HG03039 (cell line): ENCODE data around the gene COA6.
"Not testable (repeated sequence)": the region's sequence is repeated elsewhere in the genome, so short reads cannot be mapped to it uniquely, and the experiment has no call there.

Experiments
- ATAC-seq: cut with Tn5 transposase; IDR thresholded peaks from one replicate; pipeline ENCODE4 v1.9.1; 2021; ENCODE audit warnings: mild to moderate bottlenecking, moderate library complexity; ENCODE audit not compliant: unreplicated experiment

COA6 gene

DNA sequence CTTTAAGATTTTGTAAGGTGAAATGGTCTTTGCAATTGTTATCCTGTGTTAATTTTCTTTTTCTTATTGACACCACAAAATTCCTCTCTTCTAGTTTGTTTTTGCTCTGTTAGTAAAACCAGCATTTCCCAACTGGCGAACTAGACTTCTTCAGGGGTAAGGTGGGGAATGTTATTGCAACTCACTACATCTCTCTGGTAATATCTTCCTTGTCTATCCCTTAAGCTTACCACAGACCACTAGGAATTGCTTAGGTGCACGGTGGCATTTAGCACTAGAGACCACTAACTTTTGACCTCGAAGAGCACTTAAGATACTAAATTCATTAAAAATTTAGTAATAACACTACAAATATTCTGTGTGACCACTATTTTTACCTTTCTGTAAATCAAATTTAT lies 4.2 kb upstream of the COA6 start:
- ATAC-seq = no peak

GRCh38 chr1:234369784-234370183 lies 3.5 kb upstream of the COA6 start:
- ATAC-seq = no peak

- no peak for ATAC-seq
Measured at GRCh38 chr1:234371414-234371813, 1.8 kb upstream of the COA6 start.

DNA sequence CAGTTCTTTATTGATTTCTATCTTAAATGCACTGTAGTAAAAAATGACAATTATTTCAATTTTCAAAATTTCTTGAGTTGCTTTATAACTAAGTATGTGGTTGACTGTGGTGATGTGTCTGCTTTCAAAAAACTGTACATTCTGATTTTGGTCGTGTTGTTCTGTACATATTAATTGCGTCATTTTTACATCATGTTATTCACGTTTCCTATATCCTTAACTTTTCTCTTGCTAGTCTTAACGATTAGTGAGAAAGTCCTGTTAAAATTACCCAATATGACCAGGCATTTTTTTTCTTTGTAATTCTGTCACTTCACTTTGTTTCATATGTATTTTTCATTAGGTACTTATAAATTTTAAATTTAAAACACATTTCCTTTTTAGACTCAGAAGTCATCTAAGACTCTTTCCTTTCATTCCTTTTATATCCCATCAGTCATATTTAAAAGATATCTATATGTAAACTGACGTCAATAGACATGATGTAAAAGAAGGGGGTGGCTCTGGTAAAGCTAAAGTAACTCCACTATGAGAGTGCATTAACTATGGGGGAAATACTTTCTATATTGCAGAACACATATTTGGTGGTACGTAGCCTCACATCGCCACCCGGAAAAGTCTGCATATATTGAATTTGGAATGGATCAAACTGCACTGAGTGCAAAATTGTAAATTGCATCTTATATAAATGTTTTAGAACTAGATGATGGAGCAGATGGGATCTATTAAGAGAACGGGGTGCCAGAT lies 1.1 kb upstream of the COA6 start:
- no peak for ATAC-seq

DNA sequence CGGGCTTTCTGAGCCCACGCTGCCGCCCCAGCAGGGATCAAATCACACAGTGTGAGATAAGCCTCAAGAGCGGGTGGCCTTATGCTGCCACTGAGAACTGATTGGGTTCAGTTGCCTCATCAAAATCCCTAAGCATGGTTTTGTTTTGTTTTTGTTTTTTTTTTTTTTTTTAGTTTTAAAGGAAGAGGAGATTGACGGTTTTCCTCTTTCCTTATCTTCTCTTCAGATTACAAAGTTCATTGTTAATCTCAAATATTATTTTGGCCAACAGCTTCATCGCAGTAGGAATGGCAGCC lies 651 bp downstream of the COA6 start:
- ATAC-seq = no peak

- ATAC-seq = no peak
Measured at GRCh38 chr1:234375672-234376071, 2.4 kb downstream of the COA6 start.

DNA sequence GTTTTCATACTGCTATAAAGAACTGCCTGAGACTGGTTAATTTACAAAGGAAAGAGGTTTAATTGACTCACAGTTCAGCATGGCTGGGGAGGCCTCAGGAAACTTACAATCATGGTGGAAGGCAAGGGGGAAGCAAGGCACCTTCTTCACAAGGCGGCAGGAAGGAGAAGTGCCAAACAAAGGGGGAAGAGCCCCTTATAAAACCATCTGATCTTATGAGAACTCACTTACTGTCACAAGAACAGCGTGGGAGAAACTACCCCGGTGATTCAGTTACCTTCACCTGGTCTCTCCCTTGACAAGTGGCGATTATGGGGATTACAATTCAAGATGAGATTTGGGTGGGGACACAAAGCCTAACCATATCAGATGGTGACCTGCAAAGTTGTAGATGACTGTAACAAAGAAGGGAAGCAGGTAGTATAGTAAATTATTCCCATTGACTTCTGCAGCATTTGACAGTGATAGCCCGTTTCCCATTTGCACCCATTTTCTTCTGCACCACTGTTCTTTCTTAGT lies 6.4 kb downstream of the COA6 start:
- not testable (repeated sequence) for ATAC-seq

- ATAC-seq = no peak
Measured at GRCh38 chr1:234381699-234382555, 8.7 kb downstream of the COA6 start.

DNA sequence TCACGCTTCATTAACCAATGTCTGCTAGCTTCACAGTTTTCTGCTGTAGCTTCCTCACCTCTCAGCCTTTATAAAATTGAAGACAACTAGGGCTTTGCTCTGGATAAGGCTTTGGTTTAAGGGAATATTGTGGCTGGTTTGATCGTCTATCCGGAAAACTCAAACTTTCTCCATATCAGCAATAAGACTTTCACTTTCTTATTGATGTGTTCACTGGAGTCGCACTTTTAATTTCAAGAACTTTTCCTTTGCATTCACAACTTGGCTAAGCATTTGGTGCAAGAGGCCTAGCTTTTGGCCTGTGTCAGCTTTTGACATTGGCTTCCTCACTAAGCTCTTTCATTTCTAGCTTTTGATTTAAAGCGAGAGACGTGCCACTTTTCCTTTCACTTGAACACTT lies 12.9 kb downstream of the COA6 start:
- ATAC-seq = no peak

GRCh38 chr1:234388094-234388493 lies 14.8 kb downstream of the COA6 start:
- ATAC-seq = no peak

GRCh38 chr1:234393190-234393589 lies 19.9 kb downstream of the COA6 start:
- ATAC-seq = no peak

DNA sequence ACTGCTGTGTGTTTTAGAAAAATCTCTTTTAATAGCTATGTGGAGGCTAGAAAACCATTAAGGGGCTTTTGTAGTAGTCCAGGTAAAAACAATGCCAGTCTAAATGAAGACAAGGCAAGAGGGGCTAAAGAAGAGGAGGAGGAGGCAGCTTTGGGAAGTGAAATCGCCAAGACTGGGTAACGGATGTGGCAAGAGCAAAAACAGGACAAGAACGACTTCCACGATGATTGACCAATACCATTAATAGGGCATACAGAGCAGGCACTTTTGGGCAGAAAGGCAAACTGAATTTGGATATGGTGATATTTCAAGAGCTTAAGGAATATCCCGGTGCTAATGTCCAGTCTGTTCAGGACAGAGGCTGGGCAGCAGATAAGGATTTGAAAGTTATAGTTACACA lies 22.0 kb downstream of the COA6 start:
- no peak for ATAC-seq

DNA sequence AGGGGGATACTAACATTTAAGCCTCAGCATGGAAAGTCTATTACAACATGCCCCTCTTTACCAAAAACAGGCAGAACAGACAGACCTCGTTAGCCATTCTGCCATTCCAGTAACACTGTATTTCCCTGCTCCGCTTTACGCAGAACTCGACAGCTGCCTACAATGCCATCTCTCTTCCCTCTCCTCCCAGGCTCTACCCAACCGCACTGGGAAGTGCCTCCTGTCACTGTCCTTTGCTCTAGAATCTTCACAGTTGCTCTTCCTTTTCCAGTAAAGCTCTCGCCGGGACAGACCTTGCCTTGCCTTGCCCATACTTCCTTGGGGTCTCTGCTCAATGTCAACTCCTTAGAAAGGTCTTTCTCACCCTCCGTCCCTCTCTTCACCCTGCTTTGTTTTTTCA lies 22.8 kb downstream of the COA6 start:
- ATAC-seq = no peak

DNA sequence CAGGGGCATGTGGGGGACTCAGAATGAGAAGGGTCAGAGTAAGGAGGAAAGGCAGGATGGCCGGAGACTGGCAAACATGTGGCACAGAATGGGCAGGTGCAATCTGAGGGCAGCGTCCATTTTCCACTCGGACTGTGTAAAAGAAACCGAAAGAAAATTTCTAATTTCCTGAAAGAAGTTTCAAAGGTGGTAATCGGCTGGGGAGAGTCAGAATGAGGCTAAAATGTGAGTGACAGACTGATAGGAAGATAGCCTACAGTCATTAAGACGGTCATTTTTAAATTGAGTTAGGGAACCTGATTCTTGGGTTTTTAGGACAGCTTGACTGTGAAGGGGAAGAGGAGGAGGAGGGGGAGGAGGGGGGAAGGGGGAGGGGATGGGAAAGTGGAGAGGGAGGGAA lies 23.6 kb downstream of the COA6 start:
- no peak for ATAC-seq

DNA sequence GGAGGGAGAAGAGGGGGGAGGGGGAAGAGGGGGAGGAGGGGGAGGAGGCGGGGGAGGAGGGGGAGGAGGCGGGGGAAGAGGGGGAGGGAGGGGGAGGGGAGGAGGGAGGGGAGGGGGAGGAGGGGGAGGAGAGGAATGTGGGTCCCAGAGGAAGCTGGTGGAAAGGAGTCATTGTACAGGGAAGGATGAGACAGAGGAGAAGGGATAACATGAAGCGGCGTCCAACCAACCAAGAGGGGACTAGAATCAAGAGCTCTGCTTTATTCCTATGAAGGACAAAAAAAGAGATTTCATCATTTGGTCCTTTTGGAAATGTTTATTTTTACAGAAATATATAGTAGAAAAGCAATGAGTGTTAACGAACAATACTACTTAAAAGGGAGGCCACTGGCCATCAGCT lies 24.5 kb downstream of the COA6 start:
- ATAC-seq = no peak

DNA sequence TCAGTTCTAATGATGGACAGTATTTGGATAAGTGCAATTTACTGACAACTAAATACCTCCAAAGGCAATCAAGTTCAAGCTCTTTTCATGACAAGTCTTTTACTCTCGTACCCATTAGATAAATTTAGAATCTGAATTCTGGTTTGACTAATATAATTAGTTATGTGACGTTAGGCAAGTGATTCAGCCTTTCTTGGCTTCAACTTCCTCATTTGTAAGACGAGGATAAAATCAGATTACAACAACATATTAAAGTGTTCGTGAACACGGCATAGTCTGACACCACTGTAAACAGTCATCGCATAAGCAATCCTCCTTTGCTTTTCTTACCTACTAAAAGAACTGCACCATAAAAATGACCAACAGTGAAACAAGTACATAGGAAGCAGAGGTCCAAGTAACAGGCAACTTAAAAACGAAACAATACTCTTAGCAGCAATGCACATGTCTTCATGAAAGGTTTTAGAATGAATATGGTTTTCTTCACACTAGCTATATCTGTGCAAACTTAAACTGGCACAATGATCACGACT lies 25.7 kb downstream of the COA6 start:
- ATAC-seq = peak; percentile 54

- ATAC-seq = not testable (repeated sequence)
Measured at GRCh38 chr1:234399515-234399914, 26.3 kb downstream of the COA6 start.

DNA sequence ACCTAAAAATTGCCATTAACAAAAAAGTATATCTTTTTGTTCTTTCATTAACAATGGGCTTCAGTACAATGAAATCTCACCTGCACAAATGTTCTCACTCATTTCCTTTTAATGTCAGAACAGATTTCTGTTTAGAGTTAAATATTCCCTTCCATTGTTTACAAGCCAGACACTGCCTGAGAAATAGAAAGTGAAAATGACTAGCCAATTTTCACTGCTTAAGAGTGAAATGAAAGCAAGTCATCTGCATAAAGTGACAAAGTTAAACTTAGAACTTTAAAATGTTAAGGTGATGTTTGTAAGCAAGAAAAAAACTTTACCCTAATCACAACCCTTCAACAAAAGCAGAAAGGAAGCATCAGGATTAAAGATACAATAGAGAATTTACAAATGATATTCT lies 27.5 kb downstream of the COA6 start:
- peak; percentile 48 for ATAC-seq

GRCh38 chr1:234401658-234402057 lies 28.4 kb downstream of the COA6 start:
- ATAC-seq = no peak

DNA sequence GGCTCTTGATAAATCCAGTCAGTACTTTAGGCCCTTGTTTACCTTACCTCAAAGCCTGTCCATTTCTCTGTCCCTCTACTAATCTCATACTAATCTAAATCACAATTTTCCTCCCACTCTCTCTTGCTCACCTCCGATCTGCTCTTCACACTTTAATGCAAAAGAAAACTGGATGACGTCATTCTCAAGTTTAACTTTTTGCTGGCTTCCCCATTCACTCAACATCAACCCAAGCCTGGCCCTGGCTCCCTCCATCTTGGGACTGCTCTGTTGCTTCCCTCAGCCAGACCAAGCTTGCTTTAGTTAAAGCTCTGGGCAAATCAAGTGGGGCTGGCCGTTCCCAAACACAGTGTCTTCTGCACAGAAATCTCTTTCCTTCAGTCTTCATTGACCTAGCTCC lies 29.7 kb downstream of the COA6 start:
- no peak for ATAC-seq

DNA sequence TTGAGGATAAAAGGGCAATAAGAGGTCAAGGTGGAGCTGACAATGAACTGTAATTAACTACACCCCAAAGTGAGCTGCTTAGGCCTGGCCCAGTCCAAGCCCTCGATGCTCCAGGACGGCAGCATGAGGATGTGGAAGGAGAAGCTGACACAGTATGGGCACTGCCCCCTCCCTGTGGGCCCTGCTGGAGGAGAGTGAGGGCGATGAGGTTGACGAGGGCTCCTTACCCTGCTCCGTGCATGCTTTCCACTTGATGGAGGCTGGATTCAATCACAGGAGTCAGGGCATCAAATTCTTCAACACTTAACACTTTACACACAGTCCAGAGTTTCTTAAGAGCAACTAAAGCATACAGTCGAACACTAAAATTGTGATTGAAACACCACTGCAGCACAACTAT lies 32.4 kb downstream of the COA6 start:
- ATAC-seq = no peak

DNA sequence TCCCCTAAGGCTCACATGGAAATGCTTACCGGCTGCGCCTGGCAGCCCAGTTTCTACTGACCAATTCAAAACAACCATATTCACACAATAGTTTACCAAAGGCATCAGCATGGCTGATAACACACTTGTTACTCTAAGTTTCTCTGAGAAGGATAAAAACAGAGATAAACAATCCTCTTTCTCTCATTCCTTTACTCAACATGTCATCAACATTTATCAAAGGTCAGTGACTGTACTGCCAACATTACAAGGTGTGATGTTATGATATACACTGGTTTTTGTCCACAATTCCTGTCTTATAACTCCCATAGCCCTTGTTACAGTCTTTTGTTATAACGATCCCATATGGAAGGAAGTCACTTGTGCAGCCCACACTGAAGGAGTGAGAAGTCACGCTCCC lies 33.6 kb downstream of the COA6 start:
- ATAC-seq = no peak
